HEK293T (cell line): ENCODE measurements around the gene CRIM1.

Source experiments
- BHLHE40 ChIP-seq: fragments of 450-650 bp; IDR thresholded peaks from 2 replicates; pipeline ENCODE4 v1.6.1; 2016; ENCODE audit warnings: mild to moderate bottlenecking, moderate library complexity, borderline replicate concordance
- FOXA1 ChIP-seq: fragments of 450-650 bp; IDR thresholded peaks from 2 replicates; pipeline ENCODE4 v1.6.1; 2016; ENCODE audit warnings: mild to moderate bottlenecking
- HDGF ChIP-seq: fragments of 450-650 bp; IDR thresholded peaks from 2 replicates; pipeline ENCODE4 v1.6.1; 2017; ENCODE audit warnings: antibody characterized with exemption, borderline replicate concordance

DNA sequence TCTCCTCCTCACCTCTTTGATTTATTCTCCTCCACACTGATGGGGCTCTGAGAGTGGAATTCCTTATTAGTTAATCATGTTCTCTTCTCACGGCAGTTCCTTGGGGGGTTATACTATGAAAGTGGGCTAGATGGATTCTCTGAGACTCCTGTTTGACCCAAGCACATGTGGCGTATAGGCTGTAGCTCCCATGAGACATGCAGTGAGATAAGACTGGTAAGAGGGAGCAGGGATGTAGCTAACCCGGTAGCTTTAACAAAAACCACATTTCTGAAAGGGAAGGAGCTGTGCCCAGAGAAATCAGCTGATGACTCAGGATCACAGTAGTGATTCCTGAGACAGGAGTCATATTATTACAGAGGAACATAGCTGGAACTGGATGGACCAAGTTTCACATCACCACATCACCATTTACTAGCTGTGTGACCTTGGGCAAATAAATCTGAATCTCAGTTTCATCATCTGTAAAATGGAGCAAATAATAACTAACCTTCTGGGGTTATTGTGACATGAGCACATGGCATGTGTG is 82.9 kb downstream of the CRIM1 start:
- no peak for TF ChIP-seq FOXA1
- TF ChIP-seq BHLHE40: no peak
- no peak for TF ChIP-seq HDGF
